DMS 273 (cell line): Measurements from ENCODE around the gene TMEM144.
"Not testable (repeated sequence)": the region's sequence is repeated elsewhere in the genome, so short reads cannot be mapped to it uniquely, and the experiment has no call there.

ENCODE experiments used
- DNase-seq: peaks from one replicate; lab custom pipeline; 2025; ENCODE audit not compliant: unreplicated experiment; lab: John Stamatoyannopoulos, UW

Gene TMEM144

DNA sequence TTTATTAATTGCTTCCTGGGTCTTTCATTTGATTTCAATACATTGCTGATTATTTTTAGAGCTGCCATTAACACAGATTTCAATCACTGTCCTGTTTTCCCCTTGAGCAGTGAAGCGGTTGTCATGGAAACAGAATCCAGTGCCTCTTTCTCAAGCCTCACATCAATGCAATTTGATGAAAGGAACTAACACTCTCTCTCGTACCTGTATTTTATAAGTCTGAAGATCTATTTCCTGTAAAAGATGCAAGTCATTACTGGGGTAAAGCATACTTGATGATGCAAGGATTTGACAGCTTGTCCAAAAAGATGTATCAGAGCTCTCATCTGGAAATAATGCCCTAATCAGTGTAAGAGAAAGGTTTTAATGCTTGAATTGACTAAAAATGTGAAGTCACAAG is 19.6 kb upstream of the TMEM144 start:
- DNase-seq = no peak

DNA sequence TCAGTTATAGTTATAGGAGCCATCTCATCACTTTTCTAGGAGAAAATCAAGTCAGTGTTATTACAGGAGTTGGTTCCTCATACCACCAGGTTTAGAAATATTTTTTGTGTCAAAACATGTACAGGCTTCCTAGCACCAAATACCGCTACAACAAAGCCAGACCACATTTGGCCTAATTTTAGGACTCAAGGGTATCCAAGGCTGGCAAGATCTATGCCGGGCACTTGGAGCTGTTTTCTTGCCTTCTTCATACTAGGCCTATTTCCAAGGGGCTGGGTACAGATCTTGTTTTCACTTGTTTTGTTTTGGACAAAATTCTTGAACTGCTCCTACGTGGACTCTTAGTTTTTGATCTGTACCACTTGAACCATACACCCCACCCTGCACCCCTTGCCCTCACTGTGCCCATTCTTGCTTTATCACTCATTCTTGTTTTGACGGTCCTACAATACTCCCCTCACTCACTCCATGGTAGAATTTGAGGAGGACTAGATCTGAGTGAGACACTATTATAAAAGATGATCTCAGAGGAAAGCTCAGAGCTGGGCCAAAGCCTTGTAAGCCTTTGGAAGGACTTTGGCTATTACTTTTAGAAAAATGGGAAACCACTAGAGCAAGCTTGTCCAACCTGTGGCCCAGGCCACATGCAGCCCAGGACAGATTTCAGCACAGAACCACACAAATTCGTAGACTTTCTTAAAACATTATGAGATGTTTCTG is 17.7 kb upstream of the TMEM144 start:
- no peak for DNase-seq

DNA sequence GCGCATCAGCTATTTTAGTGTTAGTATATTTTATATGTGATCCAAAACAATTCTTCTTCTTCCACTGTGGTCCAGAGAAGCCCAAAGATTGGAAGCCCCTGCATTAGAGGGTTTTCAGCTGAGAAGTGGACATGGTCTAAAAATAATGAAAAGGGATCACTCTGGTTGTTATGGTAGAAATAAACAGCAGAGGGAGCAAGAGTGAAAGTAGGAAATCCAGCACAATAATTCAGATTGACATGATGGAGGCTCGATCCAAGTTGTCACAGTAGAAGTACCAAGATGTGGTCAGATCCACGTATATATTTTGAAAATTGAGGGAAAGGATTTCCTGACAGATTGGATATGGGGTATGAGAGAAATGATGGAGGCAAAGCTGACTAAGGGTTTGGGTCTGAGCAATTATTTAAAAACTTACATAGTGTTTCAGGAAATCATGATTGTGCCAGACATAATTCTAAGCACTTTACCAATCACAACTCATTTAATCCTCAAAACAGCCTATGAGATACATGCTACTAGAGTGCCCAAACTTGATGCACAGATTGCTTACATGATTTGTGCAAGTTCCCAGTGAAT is 17.0 kb upstream of the TMEM144 start:
- peak; percentile 39 for DNase-seq

DNA sequence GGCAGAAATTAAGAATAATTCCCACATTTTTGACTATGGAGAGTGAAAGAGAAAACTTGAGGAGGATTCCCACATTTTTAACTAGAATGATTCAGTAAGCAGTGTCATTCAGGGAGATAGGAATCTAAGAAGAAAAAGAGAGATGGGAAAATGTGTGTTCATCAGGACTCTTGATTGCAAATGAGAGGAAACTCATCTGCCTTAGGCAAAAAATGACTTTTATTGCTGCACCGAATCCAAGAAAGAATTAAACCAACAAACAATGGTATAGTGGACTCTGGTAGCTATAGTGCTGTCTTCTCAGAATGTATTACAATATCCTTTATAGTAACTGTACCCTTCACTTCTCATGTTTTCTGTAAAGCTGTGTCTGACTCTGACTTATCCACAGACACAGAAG is 15.0 kb upstream of the TMEM144 start:
- no peak for DNase-seq

DNA sequence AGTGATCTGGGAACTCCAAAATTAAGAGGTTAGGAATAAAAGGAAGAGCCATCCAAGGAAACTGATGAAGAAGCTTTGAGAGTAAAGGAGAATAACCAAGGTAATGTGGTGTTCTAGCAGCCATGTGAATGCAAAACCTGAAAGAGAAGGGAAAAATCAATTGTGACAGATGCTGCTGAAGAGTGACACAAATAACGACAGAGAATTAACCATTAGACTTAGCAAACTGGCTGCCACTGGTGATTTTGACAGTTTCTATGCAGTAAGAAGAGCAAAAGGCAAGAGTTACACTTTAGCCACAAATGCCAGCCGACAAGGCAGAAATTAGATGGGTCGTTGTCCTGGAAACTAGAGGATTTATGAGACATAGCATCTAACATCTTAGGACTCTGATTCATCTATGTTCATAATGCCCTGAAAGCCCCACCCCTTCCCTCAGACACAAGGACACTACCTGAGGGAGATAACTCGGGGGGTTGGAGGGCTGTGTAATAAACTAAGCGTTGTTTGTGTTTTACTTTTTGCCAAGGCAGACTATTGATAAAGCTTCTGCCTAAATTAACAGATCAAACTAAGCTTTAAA is 13.0 kb upstream of the TMEM144 start:
- DNase-seq = no peak

DNA sequence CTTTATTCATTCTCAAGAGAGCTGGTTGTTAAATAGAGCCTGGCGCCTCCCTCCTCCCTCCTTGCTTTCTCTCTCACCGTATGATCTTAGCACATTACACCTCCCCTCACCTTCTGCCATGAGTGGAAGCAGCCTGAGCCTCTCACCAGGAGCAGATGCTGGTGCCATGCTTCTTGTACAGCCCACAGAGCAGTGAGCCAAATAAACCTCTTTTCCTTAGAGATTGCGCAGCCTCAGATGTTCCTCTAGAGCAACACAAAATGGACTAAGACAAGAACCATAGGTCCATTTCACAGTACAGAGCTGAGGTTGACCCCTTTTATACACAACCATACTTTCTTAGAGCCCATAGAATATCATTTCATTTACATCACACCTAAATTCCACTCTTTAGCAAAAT is 10.1 kb upstream of the TMEM144 start:
- no peak for DNase-seq

DNA sequence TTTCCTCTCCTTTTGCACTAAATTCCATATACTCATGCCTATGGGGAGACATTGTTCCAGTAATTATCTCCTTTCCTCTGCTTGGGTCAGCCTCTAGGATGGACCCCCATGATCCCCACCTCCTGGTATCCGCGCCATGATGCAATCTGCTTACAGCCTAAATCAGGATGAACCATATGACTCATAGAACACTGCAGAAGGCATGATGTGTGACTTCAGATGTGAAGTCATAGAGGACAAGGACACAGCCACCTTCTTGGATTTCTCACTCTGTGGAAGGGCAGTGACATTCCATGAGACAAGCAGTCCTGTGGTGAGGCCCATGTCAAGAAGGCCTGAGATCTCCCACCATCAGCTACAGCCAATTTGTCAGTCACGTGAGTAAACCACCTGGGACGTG is 9.0 kb upstream of the TMEM144 start:
- no peak for DNase-seq

DNA sequence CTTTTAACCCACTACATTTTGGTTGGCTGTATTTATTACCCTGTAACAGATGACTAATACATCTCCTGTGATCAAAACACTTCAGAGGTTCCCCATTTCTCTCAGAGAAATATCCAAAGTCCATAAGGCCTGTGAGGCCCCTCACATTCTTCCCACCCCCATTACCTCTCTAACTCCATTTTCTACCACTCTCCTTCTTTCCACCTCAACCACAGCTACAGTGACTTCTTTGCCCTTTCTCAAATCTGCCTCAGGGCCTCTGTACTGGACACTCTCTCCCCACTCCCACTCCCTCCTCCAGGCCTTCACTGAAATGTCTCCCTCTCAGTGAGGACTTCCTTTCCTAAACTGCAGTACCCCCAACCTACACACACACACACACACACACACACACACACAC is 8.4 kb upstream of the TMEM144 start:
- DNase-seq = no peak

DNA sequence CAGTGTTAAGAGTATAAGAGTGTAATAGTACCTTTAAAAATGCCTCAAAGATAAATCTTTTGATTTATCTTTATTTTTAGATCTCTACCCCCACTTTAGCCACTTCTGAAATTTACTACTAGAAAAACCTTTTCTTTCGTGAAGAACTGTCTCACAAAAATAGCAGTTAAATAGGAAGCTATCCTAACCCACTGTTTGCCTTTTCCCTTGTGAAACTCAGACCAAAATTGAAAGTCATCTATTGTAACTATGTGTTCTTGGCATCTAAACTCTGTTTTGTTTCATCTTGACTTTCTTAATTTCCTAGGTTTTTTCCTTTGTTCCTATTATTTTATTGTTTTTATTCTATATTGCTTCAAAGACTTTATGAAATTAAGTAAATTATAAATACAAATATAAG is 7.8 kb upstream of the TMEM144 start:
- DNase-seq = no peak

DNA sequence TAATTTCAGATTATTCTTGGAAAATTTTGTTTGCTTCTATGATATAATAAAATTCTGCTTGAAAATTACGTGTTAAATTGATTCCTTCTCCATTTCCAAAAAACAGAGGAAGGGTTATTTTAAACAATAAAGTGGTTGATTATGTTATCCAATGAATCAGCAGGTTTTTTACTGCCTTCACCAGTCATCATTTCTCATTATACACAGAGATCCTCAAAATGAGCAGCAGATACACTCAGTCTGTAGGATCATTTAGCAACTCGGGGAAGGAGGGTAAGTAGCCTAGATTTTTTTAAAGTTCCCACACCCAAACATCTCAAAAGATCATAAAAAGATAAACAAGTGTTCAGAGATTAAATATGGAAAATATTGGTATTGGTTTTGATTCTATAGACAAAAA is 6.8 kb upstream of the TMEM144 start:
- no peak for DNase-seq

DNA sequence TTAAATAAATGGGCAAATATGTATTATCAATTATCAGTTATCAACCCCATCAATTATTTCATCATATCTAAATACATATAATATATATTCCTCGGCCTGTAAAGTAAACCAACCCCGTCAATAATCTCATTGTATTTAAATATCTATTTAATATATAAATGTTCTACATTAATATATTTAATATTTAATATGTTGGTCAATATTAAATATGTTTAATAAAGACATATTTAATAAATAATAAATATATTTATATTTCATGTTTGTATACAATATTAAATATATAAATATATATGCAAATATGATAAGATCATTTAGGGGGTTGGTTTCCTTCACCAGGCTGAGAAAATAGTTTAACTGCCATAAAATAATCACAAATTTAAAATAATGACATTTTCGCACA is 6.4 kb upstream of the TMEM144 start:
- no peak for DNase-seq

DNA sequence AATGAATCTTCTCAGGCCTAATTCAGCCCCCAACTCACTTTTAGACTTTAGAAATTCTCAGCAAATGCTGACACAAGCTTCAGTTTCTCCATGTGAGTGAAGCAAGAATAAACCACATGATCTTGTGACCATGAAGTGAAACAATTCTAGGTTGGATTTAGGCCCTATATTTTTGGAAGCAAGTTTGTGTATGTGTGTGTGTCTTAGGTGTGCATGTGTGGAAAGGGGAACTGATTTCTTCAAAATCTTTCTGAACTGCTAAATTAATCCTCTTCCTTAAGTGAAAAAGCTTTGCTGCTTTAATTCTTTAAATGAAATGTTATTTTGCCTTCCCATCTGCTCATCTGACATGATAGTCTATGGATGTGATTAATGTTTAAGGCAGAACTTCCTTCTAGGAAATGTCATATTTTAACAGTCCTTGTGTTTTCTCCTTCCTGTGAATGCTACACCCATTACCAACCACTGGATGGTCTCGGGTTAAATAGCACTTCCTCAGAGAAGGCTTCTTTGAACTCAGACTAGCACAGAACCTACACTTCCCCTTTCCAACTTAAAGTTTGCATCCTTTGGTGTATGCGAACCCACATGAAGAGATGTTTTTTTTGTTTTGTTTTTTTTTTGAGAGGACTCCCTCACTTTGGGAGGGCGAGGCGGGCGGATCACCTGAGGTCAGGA is 1.2 kb upstream of the TMEM144 start:
- no peak for DNase-seq

DNA sequence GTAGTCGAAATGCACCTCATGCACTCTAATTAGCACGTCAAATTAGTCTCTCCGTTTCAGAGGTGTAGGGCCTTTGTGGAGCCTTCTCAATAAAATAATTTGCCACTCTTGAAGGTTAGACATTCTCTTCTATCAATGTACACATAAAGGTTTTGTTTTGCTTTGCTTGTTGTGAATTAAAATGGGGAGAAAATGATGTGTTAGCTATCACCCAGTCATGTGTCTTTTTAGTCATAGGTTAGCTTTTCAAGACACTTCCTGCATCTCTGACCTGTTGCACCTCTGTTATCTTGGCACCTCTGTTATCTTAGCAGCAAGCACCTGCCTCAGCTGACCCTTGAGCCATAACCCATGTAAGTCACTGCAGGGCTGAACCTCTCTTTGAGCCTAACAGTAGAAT is 936 bp downstream of the TMEM144 start:
- no peak for DNase-seq

DNA sequence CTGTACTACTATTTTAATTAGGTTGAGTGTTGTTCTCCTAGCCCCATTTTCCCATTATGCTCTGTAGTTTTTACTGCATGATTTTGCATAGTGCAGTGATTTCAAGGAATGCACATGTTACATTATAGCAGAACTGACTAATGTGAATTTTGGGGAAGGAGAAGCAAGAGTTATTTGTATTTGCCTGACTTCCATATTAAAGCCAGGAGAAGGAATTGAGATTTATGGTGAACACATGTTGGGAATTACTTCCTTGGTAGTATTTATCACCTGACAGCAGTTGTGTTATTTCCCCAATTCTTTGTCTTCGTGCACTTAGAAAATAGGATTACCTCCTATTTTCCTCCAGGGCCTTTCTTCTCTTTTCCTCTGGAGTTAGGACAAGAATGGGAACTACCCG is 3.2 kb downstream of the TMEM144 start:
- no peak for DNase-seq

DNA sequence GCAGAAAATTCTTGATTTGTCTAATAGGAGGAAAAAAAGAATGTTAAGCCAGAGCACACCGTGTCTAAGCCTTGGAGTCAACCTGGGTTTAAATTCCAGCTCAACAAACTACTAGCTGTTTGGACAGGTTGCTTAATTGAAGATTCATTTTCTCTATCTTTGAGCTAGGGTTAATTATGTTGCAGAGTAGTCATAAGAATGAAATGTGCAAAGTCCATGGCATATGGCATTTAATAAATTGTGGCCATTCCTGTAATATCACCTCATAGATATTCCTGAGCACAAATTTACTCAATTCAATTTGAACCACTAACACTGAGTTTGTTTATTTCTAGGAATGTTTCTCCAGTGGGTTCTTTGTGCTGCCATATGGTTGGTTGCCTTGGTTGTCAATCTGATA is 4.6 kb downstream of the TMEM144 start:
- DNase-seq = no peak

DNA sequence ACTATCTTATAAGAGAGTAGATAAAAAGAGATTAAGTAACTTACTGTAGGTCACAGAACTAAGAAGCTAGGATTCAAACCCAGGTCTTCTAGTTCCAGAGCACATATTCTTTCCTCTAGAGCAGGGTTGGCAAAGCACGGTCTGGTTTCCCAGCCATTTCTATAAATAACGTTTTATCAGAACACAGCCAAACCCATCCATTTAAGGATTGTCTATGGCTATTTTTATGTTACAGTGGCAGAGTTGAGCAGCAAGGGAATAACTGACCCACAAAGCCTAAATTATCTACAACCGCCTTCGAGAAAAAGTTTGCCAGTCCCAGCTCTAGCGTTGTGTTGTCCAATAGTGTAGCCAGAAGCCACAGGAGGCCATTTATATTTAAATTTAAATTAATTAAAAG is 7.5 kb downstream of the TMEM144 start:
- no peak for DNase-seq

DNA sequence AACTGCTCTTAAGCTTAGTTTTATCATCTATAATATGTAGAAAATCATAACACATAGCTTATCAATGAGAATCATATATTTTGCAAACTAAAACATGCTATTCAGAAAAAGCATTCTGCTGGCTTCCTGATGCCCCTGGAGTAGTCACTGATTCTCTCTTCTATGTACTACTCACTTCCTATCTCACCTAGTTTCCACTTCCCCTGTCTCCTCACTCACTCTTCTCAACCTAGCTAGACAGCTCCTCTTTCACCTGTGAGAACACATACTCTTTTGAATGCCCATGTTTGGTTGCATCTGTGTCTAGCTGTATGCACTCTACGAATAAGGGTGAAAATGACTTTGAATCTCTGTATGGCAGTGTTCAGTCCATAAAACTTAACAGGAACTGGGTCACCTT is 9.3 kb downstream of the TMEM144 start:
- no peak for DNase-seq

DNA sequence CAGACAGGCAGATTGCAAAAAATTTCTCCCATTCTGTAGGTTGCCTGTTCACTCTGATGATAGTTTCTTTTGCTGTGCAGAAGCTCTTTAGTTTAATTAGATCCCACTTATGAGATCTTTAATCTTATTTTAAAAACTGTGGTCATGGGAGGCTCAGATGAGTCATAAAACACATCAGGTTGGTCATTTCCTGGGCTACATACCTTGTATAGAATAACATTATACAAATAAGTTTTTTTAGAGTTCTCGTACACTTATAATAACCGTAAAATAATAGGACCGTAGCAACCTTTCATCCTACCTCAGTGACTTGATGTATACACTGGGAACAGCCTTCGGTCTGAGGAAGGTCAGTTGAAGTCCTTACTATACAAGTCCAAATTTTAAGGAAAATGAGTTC is 14.0 kb downstream of the TMEM144 start:
- not testable (repeated sequence) for DNase-seq

DNA sequence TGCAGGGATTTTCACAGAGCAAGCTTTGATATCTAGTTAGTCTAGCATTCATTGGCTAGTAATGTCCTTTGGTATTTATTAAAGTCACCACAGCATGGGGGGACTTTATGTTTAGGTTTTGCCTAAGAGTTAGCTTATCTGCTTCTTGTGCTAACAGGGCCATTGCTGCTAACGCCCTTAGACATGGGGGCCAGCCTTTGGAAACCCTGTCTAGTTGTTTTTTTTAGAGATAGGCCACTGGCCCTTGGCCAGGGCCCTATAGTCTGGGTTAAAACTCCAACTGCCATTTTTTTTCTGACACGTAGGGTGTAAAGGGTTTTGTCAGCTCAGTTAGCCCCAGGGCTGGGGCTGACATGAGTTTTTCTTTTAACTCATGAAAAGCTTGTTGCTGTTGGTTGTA is 14.7 kb downstream of the TMEM144 start:
- not testable (repeated sequence) for DNase-seq

DNA sequence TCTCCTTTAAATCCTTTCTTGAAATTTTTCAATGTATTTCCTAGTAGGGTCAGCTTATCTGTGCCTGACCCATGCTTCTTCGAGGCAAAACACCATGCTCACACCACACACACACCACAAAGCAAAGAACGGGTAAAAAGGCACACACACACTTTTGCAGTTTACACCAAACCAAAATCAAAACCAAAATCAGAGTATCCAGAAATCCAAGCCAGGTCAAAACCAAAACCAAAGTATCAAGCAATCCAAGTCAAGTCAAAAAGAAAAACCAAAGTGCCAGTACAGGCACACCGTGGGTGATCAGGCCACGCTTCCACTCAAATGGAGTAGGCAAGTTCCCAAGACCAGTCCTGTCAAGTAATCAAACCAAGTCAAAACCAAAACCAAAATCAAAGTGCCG is 17.6 kb downstream of the TMEM144 start:
- DNase-seq = not testable (repeated sequence)

DNA sequence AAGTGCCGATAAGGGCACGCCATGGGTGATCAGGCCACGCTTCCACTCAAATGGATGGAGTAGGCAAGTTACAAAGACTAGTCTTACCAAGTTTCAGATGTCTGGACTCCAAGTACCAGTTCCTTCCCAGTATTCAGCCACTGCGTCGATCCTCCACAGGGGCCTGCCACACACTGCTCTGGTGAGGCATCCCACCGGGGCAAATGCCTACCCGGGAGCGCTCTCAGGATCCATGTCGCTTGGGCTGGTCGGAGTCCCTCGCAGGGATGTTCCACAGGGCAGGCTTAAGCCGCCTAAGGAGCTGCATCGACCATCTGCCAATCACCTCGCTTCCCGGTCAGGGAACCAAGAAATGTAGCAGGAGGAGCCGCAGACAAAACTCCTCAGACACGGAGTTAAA is 18.1 kb downstream of the TMEM144 start:
- DNase-seq = not testable (repeated sequence)

DNA sequence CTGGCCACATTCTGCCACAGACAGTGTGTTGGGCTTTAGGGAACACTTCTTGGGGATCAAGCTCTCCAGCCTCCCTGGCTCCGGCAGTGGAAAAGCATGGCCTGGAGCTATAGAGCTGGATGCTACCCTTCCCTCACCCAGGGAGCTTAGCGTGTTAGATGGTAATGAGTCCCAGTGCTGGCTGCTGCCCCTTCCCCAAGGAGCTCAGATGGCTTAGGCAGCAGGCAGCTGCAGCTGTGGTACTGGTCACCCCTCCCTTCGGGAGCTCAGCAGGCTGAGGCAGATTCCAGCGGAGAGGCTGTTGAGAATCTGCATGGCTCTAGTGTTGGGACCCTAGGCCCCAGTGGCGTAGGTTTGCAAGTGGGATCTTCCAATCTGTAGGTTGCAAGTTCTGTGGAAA is 19.5 kb downstream of the TMEM144 start:
- DNase-seq = no peak
